Measurements from ENCODE around the gene UVRAG.

DNA sequence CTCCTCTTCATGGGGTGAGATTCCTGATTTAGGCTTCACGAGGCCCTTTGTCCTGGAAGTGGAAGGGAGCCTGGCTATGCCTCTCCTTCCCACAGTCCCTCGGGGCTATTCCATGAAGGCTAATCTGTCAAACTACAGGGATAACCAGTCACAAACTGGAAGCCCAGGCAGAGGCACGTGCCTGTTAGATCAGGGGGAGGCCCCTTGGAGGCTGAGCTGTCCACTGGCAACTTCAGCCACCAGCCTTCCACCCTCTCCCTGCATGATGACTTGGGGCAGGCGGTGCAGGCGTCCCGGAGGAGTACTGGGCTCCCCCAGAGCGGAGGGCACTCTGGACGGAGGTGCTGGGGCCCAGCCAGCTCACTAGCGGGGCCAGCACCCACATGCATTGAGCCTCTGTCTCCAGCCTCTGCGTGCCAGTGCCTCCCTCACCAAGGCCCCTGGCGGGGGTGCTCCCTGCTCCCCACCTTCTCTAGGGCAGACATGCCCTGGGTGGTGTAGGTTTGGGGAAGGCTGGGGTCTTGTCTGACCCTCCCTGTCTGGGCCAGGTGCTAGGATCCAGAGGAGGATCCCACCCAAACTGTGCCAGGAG lies 348.4 kb downstream of the UVRAG start:
- TF ChIP-seq POLR2AphosphoS5 (IDR thresholded peaks at IDR 0.05; ENCODE audit: borderline replicate concordance, low read depth, low read length): no peak
- no peak for TF ChIP-seq EZH2 (IDR thresholded peaks at IDR 0.05)
- no peak for TF ChIP-seq FOXP2 (optimal IDR thresholded peaks at IDR 0.05; ENCODE audit: control extremely low read depth, extremely low read length, insufficient read depth)
